Ishikawa (cell line): ENCODE measurements around the gene SPN.

ENCODE experiments used
- CEBPB ChIP-seq: IDR thresholded peaks from 2 replicates; pipeline ENCODE4 v1.6.1; 2012
- EGR1 ChIP-seq: IDR thresholded peaks from 2 replicates; pipeline ENCODE4 v1.6.1; 2012
- MAX ChIP-seq: IDR thresholded peaks from 2 replicates; pipeline ENCODE4 v1.6.1; 2012
- REST ChIP-seq: IDR thresholded peaks from 2 replicates; pipeline ENCODE4 v1.6.1; 2012; ENCODE audit warnings: low read depth, mild to moderate bottlenecking
- TAF1 ChIP-seq: IDR thresholded peaks from 2 replicates; pipeline ENCODE4 v1.6.1; 2012; ENCODE audit warnings: low read depth, mild to moderate bottlenecking

GRCh38 chr16:29714972-29715371 is 51.9 kb downstream of the SPN start:
- TF ChIP-seq REST = no peak
- TF ChIP-seq TAF1 = no peak
- TF ChIP-seq MAX = no peak
- TF ChIP-seq EGR1 = no peak
- TF ChIP-seq CEBPB = no peak
